ENCODE measurements around the gene EFTUD2. TPM values are rescaled to one million over a fixed set of nuclear protein-coding genes. Genes with fewer than 3 reads are reported as not detected.

EFTUD2 gene
- total RNA-seq, 1 experiment from 2014 or later: 150 TPM

- DNase-seq (ENCODE audit: low read depth, low spot score) (no peak), ATAC-seq (no peak; the same call in 1 of the 2 replicates)
- peaks cover 33 to 67% of the 10 kb centered on the region in 2 experiments for H3K36me3 ChIP-seq (ENCODE audit: control insufficient read depth in 1 of 2, insufficient read depth in 2 of 2, low read length in 2 of 2)
- H3K4me3 ChIP-seq (replicated peaks in 1 of 2; ENCODE audit: low read depth in 1 of 2, low read length in 2 of 2): no peak overlapping the region
- TF ChIP-seq EGR1 (IDR thresholded peaks at IDR 0.05; ENCODE audit: low read depth): no peak
- no peak for TF ChIP-seq FOSL1 (IDR thresholded peaks at IDR 0.05; ENCODE audit: low read depth)
- no peak for TF ChIP-seq POLR2A (IDR thresholded peaks at IDR 0.05; ENCODE audit: borderline replicate concordance, extremely low read depth, insufficient read depth, insufficient read length)
- no peak for TF ChIP-seq ZFX (IDR thresholded peaks at IDR 0.05)
- TF ChIP-seq SRF (IDR thresholded peaks at IDR 0.05; ENCODE audit: low read depth): no peak
- TF ChIP-seq YY1 (IDR thresholded peaks at IDR 0.05; ENCODE audit: extremely low read depth, insufficient replicate concordance, low read depth, low read length): no peak
- TF ChIP-seq JUND (IDR thresholded peaks at IDR 0.05): no peak
- no peak for TF ChIP-seq EZH2phosphoT487 (IDR thresholded peaks at IDR 0.05; ENCODE audit: borderline replicate concordance)
- TF ChIP-seq RAD21 (IDR thresholded peaks at IDR 0.05; ENCODE audit: low read depth): no peak
- no peak for TF ChIP-seq POLR2AphosphoS5 (IDR thresholded peaks at IDR 0.05; ENCODE audit: low read depth, low read length)
- TF ChIP-seq CBX3 (IDR thresholded peaks at IDR 0.05; ENCODE audit: low read depth): no peak
- TF ChIP-seq SIN3A (IDR thresholded peaks at IDR 0.05; ENCODE audit: low read depth): no peak
- TF ChIP-seq CEBPB (IDR thresholded peaks at IDR 0.05; ENCODE audit: low read depth): no peak
- no peak for TF ChIP-seq TCF7L2 (IDR thresholded peaks at IDR 0.05; ENCODE audit: borderline replicate concordance, extremely low read depth, insufficient read depth, insufficient read length)
- no peak for TF ChIP-seq EZH2 (IDR thresholded peaks at IDR 0.05)
- intact Hi-C loops (cut with micrococcal nuclease): no loop called here
- no peak overlapping the region for H3K9ac ChIP-seq (ENCODE audit: low read length)
- H3K79me2 ChIP-seq (ENCODE audit: insufficient read depth, low read length): peaks cover 51% of the 10 kb centered on the region
- H3K27ac ChIP-seq (ENCODE audit: low read depth, low read length): no peak overlapping the region
- ChIA-PET CTCF (no interaction called here), RAD21 (ENCODE audit: low non-redundant PET in 1 of 2, low total read pairs in 2 of 2, uncharacterized antibody in 2 of 2, unreplicated experiment in 2 of 2) (no interaction called here), POLR2A (no interaction called here)
- no peak overlapping the region for H3K4me2 ChIP-seq (ENCODE audit: low read length)
- H3K27me3 ChIP-seq (ENCODE audit: insufficient read depth, low read length): no peaks in the 10 kb centered on the region
- no peaks in the 10 kb centered on the region for H3K9me2 ChIP-seq (ENCODE audit: insufficient read depth)
- no peak overlapping the region for H2AFZ ChIP-seq (ENCODE audit: low read depth, low read length, poor library complexity, severe bottlenecking)
- BruUV-seq (replicated peaks): no TSS peak
- peaks cover 0 to 4% of the 10 kb centered on the region in 2 experiments; a peak in 1 of 4 replicates for H3K9me3 ChIP-seq (ENCODE audit: control insufficient read depth in 1 of 2, insufficient read depth in 1 of 2, low read depth in 1 of 2, low read length in 2 of 2)
- H4K20me1 ChIP-seq (ENCODE audit: insufficient read depth): 0 out of 2 replicates have a peak, but pooled peaks cover 5% of the 10 kb centered on the region
- peaks cover 2 to 3% of the 10 kb centered on the region in 2 experiments for H3K4me1 ChIP-seq (ENCODE audit: control insufficient read depth in 1 of 2, insufficient read depth in 2 of 2, low read length in 2 of 2)
Measured at GRCh38 chr17:44935116-44935515, 35.9 kb upstream of the EFTUD2 start.
